Measurements from ENCODE around the gene TRPV6.

DNA sequence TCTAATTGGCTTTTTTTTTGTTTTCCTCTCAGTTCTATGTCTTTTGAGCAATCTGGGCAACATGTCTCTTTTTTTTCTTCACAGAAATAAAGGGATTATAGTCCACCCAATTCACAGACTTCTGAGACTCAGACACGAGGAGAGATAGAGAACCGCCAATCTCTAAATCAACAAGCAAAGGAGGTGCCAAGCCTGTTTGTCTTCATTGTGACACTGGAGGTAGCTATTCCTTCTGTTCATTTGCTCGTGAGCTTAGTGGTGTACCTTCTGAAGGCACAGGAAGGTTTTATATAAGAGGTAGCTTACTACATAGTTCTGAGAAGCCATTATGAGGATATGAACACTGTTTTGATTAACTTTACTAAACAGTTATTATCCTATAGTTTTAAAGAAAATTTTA lies 24.6 kb downstream of the TRPV6 start:
- TF ChIP-seq, protein P1, sequence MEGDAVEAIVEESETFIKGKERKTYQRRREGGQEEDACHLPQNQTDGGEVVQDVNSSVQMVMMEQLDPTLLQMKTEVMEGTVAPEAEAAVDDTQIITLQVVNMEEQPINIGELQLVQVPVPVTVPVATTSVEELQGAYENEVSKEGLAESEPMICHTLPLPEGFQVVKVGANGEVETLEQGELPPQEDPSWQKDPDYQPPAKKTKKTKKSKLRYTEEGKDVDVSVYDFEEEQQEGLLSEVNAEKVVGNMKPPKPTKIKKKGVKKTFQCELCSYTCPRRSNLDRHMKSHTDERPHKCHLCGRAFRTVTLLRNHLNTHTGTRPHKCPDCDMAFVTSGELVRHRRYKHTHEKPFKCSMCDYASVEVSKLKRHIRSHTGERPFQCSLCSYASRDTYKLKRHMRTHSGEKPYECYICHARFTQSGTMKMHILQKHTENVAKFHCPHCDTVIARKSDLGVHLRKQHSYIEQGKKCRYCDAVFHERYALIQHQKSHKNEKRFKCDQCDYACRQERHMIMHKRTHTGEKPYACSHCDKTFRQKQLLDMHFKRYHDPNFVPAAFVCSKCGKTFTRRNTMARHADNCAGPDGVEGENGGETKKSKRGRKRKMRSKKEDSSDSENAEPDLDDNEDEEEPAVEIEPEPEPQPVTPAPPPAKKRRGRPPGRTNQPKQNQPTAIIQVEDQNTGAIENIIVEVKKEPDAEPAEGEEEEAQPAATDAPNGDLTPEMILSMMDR (conservative IDR thresholded peaks at IDR 0.05; ENCODE audit: low read depth in 2 of 2): no peak
- no peak for TF ChIP-seq POLR2AphosphoS5 (IDR thresholded peaks at IDR 0.05; ENCODE audit: low read depth)
- TF ChIP-seq EZH2 (IDR thresholded peaks at IDR 0.05; ENCODE audit: low read depth, unreplicated experiment): no peak
- TF ChIP-seq EZH2phosphoT487 (IDR thresholded peaks at IDR 0.05; ENCODE audit: unreplicated experiment): no peak
- TF ChIP-seq CREB1 (CRISPR knock-in tag; IDR thresholded peaks at IDR 0.05; ENCODE audit: low read depth): no peak
- TF ChIP-seq JUNB (IDR thresholded peaks at IDR 0.05; ENCODE audit: unreplicated experiment): no peak
- TF ChIP-seq ETS1 (IDR thresholded peaks at IDR 0.05): no peak

All from GM23338 (cell line).